GM12878 (cell line): Measurements from ENCODE around the gene LMF1. TPM values are rescaled to one million over a fixed set of nuclear protein-coding genes. Genes with fewer than 3 reads are reported as not detected.

Experiments used
- ATAC-seq: fragments of 200-7000 bp; cut with Tn5 transposase; 3 replicates; pipeline ENCODE4 v1.9.1; 2020; ENCODE audit warnings: mild to moderate bottlenecking, moderate library complexity
- BruUV-seq: library from RNA; stranded (reverse); fragments of 400-500 nt; replicated peaks from 2 replicates; lab custom pipeline; 2021; lab: Mats Ljungman, UMichigan
- CTCF ChIA-PET: fragments of 300-600 bp; sonication (Branson Sonifier 250); formaldehyde crosslinking; extraction: SDS; loops from one replicate; lab custom pipeline; 2021; ENCODE audit warnings: inconsistent platforms; lab: Yijun Ruan, JAX
- POLR2A ChIA-PET: fragments of 350-600 bp; formaldehyde crosslinking; extraction: SDS; loops from one replicate; lab custom pipeline; 2021; ENCODE audit warnings: inconsistent platforms; lab: Charles Lee
- RAD21 ChIA-PET: fragments of 300-600 bp; sonication (Branson Sonifier 250); formaldehyde crosslinking; loops from one replicate; lab custom pipeline; 2023; ENCODE audit warnings: antibody characterized with exemption; ENCODE audit not compliant: unreplicated experiment; lab: Charles Lee
- SMC1A ChIA-PET: fragments of 300-600 bp; sonication (Branson Sonifier 250); formaldehyde crosslinking; loops from one replicate; lab custom pipeline; 2023; ENCODE audit not compliant: unreplicated experiment, uncharacterized antibody; lab: Charles Lee
- DNase-seq: peaks from one replicate; pipeline ENCODE4 v3.0.0-alpha.2; 2011; ENCODE audit warnings: low read depth, low spot score
- FAIRE-seq: peaks from 3 replicates; lab custom pipeline; 2011; peaks lifted over from hg19 to GRCh38; lab: Jason Lieb, UNC
- H2AFZ ChIP-seq: 2 replicates; pipeline ENCODE4 v1.6.0; 2011; ENCODE audit warnings: low read depth, low read length, control low read depth; ENCODE audit not compliant: control insufficient read depth
- H3K27ac ChIP-seq: 2 replicates; pipeline ENCODE4 v1.5.1; 2011; ENCODE audit warnings: control low read depth; ENCODE audit not compliant: control insufficient read depth, insufficient read depth
- H3K27me3 ChIP-seq, 2 experiments: replicated peaks in 1 of 2; 2 replicates each; pipeline versions ENCODE4 v1.6.0 to v1.6.1; 2011; ENCODE audit warnings: low read length in 1 of 2; ENCODE audit not compliant: control insufficient read depth in 2 of 2, insufficient read depth in 2 of 2
- H3K36me3 ChIP-seq, 2 experiments: 2 replicates each; pipeline ENCODE4 v1.5.1; 2011; ENCODE audit warnings: low read length in 1 of 2; ENCODE audit not compliant: control insufficient read depth in 2 of 2, insufficient read depth in 2 of 2
- H3K4me1 ChIP-seq: 2 replicates; pipeline ENCODE4 v1.6.1; 2011; ENCODE audit warnings: mild to moderate bottlenecking, low read length, moderate library complexity, mixed read lengths; ENCODE audit not compliant: control insufficient read depth, insufficient read depth
- H3K4me2 ChIP-seq: 2 replicates; pipeline ENCODE4 v1.6.0; 2011; ENCODE audit warnings: control low read depth; ENCODE audit not compliant: control insufficient read depth, insufficient read depth
- H3K4me3 ChIP-seq: fragments of 200-600 bp; sonication (generic); 2 replicates; pipeline ENCODE4 v1.5.1; 2016
- H3K79me2 ChIP-seq: 2 replicates; pipeline ENCODE4 v1.6.0; 2011; ENCODE audit warnings: low read length; ENCODE audit not compliant: control insufficient read depth, insufficient read depth
- H3K9ac ChIP-seq: 2 replicates; pipeline ENCODE4 v1.8.0; 2011; ENCODE audit warnings: low read length, control low read depth, mixed read lengths; ENCODE audit not compliant: control insufficient read depth, insufficient read depth
- H3K9me3 ChIP-seq: replicated peaks from 3 replicates; pipeline ENCODE4 v1.5.1; 2011; ENCODE audit warnings: mild to moderate bottlenecking, low read length; ENCODE audit not compliant: control insufficient read depth, insufficient read depth
- H4K20me1 ChIP-seq: 2 replicates; pipeline ENCODE4 v1.6.0; 2011; ENCODE audit not compliant: control insufficient read depth, insufficient read depth
- EED ChIP-seq: sonication (generic); IDR thresholded peaks from 2 replicates; pipeline ENCODE4 v1.6.1; 2016; ENCODE audit warnings: antibody characterized with exemption, low read depth
- IKZF1 ChIP-seq: fragments of 450-650 bp; conservative IDR thresholded peaks from 2 replicates; pipeline ENCODE4 v1.6.1; 2017; ENCODE audit warnings: antibody characterized with exemption, mild to moderate bottlenecking
- RUNX3 ChIP-seq: IDR thresholded peaks from 2 replicates; pipeline ENCODE4 v1.6.1; 2012; ENCODE audit warnings: low read length, inconsistent platforms
- SMC3 ChIP-seq: IDR thresholded peaks from 2 replicates; pipeline ENCODE4 v1.6.1; 2011; ENCODE audit warnings: low read length, improper control_type of control experiment, borderline replicate concordance
- WGBS: methylation state at CpG from one replicate; pipeline ENCODE4 v1.1.6; 2016; ENCODE audit warnings: low lambda C conversion rate; ENCODE audit not compliant: insufficient replicate concordance, insufficient coverage; ENCODE audit errors: missing lambda C conversion rate; 5-methylcytosine and 5-hydroxymethylcytosine counted together
- in situ Hi-C: fragments of 300-500 bp; cut with MboI; formaldehyde crosslinking; loops from 9 replicates; pipeline ENCODE4 v1.14.3; 2018; ENCODE audit warnings: mixed read lengths
- intact Hi-C: fragments of 100-400 bp; cut with micrococcal nuclease; formaldehyde crosslinking; loops from one replicate; pipeline ENCODE4 v1.14.2; 2022; ENCODE audit not compliant: unreplicated experiment
- polyA plus RNA-seq, 11 experiments: library from polyadenylated mRNA; depleted of rRNA in 4 of 11; unstranded in 6 of 11; stranded (reverse) in 5 of 11; fragments of >200 nt; fragmentation: Nextera tagmentation in 4 of 11; fragmentation: Illumina TruSeq in 1 of 11; extraction: Ambion mirVana in 4 of 11; extraction: Trizol in 1 of 11; gene quantifications; 1 replicate in 1 of 11; 2 replicates in 10 of 11; pipeline versions ENCODE4 v1.2.1 to v1.2.3, GENCODE V29; 2011 to 2016; ENCODE audit warnings: inconsistent platforms in 2 of 11, missing spikeins in 2 of 11, low read depth in 1 of 11
- total RNA-seq, 4 experiments: library from RNA; depleted of rRNA in 3 of 4; stranded (reverse); fragments of >200 nt in 3 of 4; fragmentation: Illumina TruSeq in 1 of 4; extraction: Trizol in 1 of 4; gene quantifications; 2 replicates each; pipeline versions ENCODE4 v1.2.1 to v1.2.3, GENCODE V29; 2013 to 2021
- TF ChIP-seq, protein P1 (sequence below): fragments of 450-650 bp; IDR thresholded peaks from 2 replicates; pipeline ENCODE4 v1.6.1; 2016; ENCODE audit warnings: mild to moderate bottlenecking, moderate library complexity, borderline replicate concordance
- TF ChIP-seq, protein P2 (sequence below): fragments of 450-650 bp; formaldehyde crosslinking; IDR thresholded peaks from 2 replicates; pipeline ENCODE4 v1.4.0; 2020; ENCODE audit warnings: mild to moderate bottlenecking, moderate library complexity
- TF ChIP-seq, protein P3 (sequence below): IDR thresholded peaks from 2 replicates; pipeline ENCODE4 v1.6.1; 2011; ENCODE audit warnings: low read depth, low read length, improper control_type of control experiment, borderline replicate concordance
- TF ChIP-seq, protein P4 (sequence below), 3 experiments: IDR thresholded peaks in 2 of 3; conservative IDR thresholded peaks in 1 of 3; 2 replicates each; pipeline ENCODE4 v1.5.1; 2011; ENCODE audit warnings: low read depth in 3 of 3, low read length in 3 of 3, mild to moderate bottlenecking in 3 of 3, control low read depth in 2 of 3, moderate library complexity in 2 of 3, inconsistent platforms in 1 of 3, mixed read lengths in 1 of 3; ENCODE audit not compliant: control insufficient read depth in 2 of 3, insufficient read depth in 1 of 3; ENCODE audit errors: extremely low read depth in 1 of 3
- TF ChIP-seq, protein P5 (sequence below): fragments of 450-650 bp; IDR thresholded peaks from 2 replicates; pipeline ENCODE4 v1.6.1; 2017; ENCODE audit warnings: mild to moderate bottlenecking, low read depth, inconsistent platforms; ENCODE audit not compliant: poor library complexity, severe bottlenecking

Gene LMF1
- total and polyA plus RNA-seq, 10 of the 15 experiments (the other 5 are each of a cell fraction or from before 2014, with no cell fraction given), result 0.18 to 3.2 (median 1.4) TPM; not detected in 1

DNA sequence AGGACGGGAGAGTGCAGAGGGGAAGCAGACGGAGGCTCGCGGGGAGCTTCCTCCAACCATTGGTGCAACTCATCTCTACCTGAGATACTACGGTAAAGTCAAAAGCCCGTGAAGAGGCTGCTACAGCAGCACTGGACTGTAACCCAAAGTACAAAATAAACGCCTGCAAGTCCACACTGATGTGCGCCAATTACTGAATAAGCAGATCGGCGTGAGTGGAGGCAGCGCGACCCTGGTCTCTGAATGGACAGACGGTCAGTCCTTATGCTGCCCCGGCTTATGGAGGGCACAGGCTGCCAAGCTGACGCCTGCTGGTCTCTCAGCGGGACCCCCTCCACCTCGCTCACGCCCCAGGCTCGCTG lies 58.5 kb downstream of the LMF1 start:
- in situ Hi-C loops (no loop called here), intact Hi-C loops (no loop called here)
- no peak overlapping the region for H3K4me3 ChIP-seq
- FAIRE-seq (no peak), ATAC-seq (no peak), DNase-seq (no peak)
- ChIA-PET RAD21 (no interaction called here), CTCF (no interaction called here), SMC1A (no interaction called here), POLR2A (no interaction called here)
- H3K4me2 ChIP-seq, result no peak overlapping the region
- H3K27me3 ChIP-seq, result no peaks in the 10 kb centered on the region
- H4K20me1 ChIP-seq, result no peaks in the 10 kb centered on the region
- no TSS peak for BruUV-seq
- no peaks in the 10 kb centered on the region; the same call in 2 of the 3 replicates for H3K9me3 ChIP-seq
- 78% methylated on average over 19 of the region's 19 CpGs for WGBS
- no peaks in the 10 kb centered on the region for H3K36me3 ChIP-seq
- no peaks in the 10 kb centered on the region for H3K79me2 ChIP-seq
- H3K9ac ChIP-seq, result no peak overlapping the region
- H3K4me1 ChIP-seq, result no peaks in the 10 kb centered on the region
- H3K27ac ChIP-seq, result no peak overlapping the region
- H2AFZ ChIP-seq, result no peak overlapping the region
- no peak for TF ChIP-seq IKZF1
- TF ChIP-seq, protein P1, sequence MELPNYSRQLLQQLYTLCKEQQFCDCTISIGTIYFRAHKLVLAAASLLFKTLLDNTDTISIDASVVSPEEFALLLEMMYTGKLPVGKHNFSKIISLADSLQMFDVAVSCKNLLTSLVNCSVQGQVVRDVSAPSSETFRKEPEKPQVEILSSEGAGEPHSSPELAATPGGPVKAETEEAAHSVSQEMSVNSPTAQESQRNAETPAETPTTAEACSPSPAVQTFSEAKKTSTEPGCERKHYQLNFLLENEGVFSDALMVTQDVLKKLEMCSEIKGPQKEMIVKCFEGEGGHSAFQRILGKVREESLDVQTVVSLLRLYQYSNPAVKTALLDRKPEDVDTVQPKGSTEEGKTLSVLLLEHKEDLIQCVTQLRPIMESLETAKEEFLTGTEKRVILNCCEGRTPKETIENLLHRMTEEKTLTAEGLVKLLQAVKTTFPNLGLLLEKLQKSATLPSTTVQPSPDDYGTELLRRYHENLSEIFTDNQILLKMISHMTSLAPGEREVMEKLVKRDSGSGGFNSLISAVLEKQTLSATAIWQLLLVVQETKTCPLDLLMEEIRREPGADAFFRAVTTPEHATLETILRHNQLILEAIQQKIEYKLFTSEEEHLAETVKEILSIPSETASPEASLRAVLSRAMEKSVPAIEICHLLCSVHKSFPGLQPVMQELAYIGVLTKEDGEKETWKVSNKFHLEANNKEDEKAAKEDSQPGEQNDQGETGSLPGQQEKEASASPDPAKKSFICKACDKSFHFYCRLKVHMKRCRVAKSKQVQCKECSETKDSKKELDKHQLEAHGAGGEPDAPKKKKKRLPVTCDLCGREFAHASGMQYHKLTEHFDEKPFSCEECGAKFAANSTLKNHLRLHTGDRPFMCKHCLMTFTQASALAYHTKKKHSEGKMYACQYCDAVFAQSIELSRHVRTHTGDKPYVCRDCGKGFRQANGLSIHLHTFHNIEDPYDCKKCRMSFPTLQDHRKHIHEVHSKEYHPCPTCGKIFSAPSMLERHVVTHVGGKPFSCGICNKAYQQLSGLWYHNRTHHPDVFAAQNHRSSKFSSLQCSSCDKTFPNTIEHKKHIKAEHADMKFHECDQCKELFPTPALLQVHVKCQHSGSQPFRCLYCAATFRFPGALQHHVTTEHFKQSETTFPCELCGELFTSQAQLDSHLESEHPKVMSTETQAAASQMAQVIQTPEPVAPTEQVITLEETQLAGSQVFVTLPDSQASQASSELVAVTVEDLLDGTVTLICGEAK, result no peak
- TF ChIP-seq, protein P2, sequence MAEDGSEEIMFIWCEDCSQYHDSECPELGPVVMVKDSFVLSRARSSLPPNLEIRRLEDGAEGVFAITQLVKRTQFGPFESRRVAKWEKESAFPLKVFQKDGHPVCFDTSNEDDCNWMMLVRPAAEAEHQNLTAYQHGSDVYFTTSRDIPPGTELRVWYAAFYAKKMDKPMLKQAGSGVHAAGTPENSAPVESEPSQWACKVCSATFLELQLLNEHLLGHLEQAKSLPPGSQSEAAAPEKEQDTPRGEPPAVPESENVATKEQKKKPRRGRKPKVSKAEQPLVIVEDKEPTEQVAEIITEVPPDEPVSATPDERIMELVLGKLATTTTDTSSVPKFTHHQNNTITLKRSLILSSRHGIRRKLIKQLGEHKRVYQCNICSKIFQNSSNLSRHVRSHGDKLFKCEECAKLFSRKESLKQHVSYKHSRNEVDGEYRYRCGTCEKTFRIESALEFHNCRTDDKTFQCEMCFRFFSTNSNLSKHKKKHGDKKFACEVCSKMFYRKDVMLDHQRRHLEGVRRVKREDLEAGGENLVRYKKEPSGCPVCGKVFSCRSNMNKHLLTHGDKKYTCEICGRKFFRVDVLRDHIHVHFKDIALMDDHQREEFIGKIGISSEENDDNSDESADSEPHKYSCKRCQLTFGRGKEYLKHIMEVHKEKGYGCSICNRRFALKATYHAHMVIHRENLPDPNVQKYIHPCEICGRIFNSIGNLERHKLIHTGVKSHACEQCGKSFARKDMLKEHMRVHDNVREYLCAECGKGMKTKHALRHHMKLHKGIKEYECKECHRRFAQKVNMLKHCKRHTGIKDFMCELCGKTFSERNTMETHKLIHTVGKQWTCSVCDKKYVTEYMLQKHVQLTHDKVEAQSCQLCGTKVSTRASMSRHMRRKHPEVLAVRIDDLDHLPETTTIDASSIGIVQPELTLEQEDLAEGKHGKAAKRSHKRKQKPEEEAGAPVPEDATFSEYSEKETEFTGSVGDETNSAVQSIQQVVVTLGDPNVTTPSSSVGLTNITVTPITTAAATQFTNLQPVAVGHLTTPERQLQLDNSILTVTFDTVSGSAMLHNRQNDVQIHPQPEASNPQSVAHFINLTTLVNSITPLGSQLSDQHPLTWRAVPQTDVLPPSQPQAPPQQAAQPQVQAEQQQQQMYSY (CRISPR knock-in tag), result no peak
- TF ChIP-seq, protein P3, sequence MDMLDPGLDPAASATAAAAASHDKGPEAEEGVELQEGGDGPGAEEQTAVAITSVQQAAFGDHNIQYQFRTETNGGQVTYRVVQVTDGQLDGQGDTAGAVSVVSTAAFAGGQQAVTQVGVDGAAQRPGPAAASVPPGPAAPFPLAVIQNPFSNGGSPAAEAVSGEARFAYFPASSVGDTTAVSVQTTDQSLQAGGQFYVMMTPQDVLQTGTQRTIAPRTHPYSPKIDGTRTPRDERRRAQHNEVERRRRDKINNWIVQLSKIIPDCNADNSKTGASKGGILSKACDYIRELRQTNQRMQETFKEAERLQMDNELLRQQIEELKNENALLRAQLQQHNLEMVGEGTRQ, result no peak
- TF ChIP-seq, protein P4, sequence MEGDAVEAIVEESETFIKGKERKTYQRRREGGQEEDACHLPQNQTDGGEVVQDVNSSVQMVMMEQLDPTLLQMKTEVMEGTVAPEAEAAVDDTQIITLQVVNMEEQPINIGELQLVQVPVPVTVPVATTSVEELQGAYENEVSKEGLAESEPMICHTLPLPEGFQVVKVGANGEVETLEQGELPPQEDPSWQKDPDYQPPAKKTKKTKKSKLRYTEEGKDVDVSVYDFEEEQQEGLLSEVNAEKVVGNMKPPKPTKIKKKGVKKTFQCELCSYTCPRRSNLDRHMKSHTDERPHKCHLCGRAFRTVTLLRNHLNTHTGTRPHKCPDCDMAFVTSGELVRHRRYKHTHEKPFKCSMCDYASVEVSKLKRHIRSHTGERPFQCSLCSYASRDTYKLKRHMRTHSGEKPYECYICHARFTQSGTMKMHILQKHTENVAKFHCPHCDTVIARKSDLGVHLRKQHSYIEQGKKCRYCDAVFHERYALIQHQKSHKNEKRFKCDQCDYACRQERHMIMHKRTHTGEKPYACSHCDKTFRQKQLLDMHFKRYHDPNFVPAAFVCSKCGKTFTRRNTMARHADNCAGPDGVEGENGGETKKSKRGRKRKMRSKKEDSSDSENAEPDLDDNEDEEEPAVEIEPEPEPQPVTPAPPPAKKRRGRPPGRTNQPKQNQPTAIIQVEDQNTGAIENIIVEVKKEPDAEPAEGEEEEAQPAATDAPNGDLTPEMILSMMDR (IDR thresholded peaks at IDR 0.05 in 2 of 3, conservative IDR thresholded peaks at IDR 0.05 in 1 of 3; ENCODE audit: control insufficient read depth in 2 of 3, extremely low read depth in 1 of 3, insufficient read depth in 1 of 3, low read depth in 3 of 3, low read length in 3 of 3), result no peak
- no peak for TF ChIP-seq RUNX3
- no peak for TF ChIP-seq EED
- TF ChIP-seq SMC3, result no peak
- TF ChIP-seq, protein P5, sequence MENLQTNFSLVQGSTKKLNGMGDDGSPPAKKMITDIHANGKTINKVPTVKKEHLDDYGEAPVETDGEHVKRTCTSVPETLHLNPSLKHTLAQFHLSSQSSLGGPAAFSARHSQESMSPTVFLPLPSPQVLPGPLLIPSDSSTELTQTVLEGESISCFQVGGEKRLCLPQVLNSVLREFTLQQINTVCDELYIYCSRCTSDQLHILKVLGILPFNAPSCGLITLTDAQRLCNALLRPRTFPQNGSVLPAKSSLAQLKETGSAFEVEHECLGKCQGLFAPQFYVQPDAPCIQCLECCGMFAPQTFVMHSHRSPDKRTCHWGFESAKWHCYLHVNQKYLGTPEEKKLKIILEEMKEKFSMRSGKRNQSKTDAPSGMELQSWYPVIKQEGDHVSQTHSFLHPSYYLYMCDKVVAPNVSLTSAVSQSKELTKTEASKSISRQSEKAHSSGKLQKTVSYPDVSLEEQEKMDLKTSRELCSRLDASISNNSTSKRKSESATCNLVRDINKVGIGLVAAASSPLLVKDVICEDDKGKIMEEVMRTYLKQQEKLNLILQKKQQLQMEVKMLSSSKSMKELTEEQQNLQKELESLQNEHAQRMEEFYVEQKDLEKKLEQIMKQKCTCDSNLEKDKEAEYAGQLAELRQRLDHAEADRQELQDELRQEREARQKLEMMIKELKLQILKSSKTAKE, result no peak
